Measurements from ENCODE around the gene IRF2. TPM values are rescaled to one million over a fixed set of nuclear protein-coding genes. Genes with fewer than 3 reads are reported as not detected.

Gene IRF2
- polyA plus RNA-seq, 2 of the 4 experiments (the other 2 are of a cell fraction): 11.0 to 23.5 TPM

GRCh38 chr4:184400891-184401290 is 73.5 kb downstream of the IRF2 start:
- CTCF ChIA-PET: no interaction called here
- 83% methylated on average over 8 of the region's 8 CpGs for WGBS (ENCODE audit: missing lambda C conversion rate)
- peak overlapping the region; percentile 16; the same call in 1 of the 3 replicates for H3K4me2 ChIP-seq

GRCh38 chr4:184400375-184400870 is 73.9 kb downstream of the IRF2 start:
- ChIA-PET POLR2A (no interaction called here), CTCF (no interaction called here)
- H3K4me1 ChIP-seq: peaks cover 13% of the 10 kb centered on the region; the same call in 2 of the 3 replicates
- no peak for FAIRE-seq
- H3K4me3 ChIP-seq: no peak overlapping the region
- DNase-seq (ENCODE audit: low read depth in 1 of 2, low spot score in 1 of 2): peak in 1 of 2 experiments; percentile 58
- peak overlapping the region; percentile 19 to 65; a peak in 4 of 6 replicates for H3K27ac ChIP-seq
- peak; percentile 56 to 68; a peak in 5 of 6 replicates for ATAC-seq
- peak overlapping the region; percentile 16; the same call in 1 of the 3 replicates for H3K4me2 ChIP-seq
- 34% methylated on average over 7 of the region's 7 CpGs for WGBS (ENCODE audit: missing lambda C conversion rate)
- no peaks in the 10 kb centered on the region for H3K9me3 ChIP-seq
- no peak for TF ChIP-seq TFCP2L1 (CRISPR knock-in tag; IDR thresholded peaks at IDR 0.05)
- no peak for TF ChIP-seq FOXS1 (CRISPR knock-in tag; IDR thresholded peaks at IDR 0.05)
- no peak for TF ChIP-seq USF2 (IDR thresholded peaks at IDR 0.05)
- TF ChIP-seq BHLHE40 (IDR thresholded peaks at IDR 0.05; ENCODE audit: low read depth, low read length): no peak
- no peak for TF ChIP-seq RFX5 (IDR thresholded peaks at IDR 0.05)
- no peak for TF ChIP-seq TP53 (CRISPR knock-in tag; IDR thresholded peaks at IDR 0.05)
- no peak for TF ChIP-seq POLR2A (IDR thresholded peaks at IDR 0.05; ENCODE audit: low read length)
- TF ChIP-seq KDM5A (IDR thresholded peaks at IDR 0.05): no peak
- TF ChIP-seq ELK1 (IDR thresholded peaks at IDR 0.05; ENCODE audit: low read depth, low read length): no peak
- TF ChIP-seq, protein P1, sequence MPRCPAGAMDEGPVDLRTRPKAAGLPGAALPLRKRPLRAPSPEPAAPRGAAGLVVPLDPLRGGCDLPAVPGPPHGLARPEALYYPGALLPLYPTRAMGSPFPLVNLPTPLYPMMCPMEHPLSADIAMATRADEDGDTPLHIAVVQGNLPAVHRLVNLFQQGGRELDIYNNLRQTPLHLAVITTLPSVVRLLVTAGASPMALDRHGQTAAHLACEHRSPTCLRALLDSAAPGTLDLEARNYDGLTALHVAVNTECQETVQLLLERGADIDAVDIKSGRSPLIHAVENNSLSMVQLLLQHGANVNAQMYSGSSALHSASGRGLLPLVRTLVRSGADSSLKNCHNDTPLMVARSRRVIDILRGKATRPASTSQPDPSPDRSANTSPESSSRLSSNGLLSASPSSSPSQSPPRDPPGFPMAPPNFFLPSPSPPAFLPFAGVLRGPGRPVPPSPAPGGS (IDR thresholded peaks at IDR 0.05): 0 out of 3 replicates have a peak, but pooled peaks have one; percentile 30
- 0 out of 2 replicates have a peak, but pooled peaks have one; percentile 17 for TF ChIP-seq FOSL2 (IDR thresholded peaks at IDR 0.05)
- TF ChIP-seq FOSL2 (CRISPR knock-in tag; IDR thresholded peaks at IDR 0.05): peak; percentile 60
- no peak for TF ChIP-seq CTCF (IDR thresholded peaks at IDR 0.05)

More at GRCh38 chr4:184400891-184401290, 73.5 kb downstream of the IRF2 start:
- Histone ChIP-seq H3K9me3 (no peaks in the 10 kb centered on the region), H3K4me3 (no peak overlapping the region), H3K4me1 (peaks cover 13% of the 10 kb centered on the region; the same call in 2 of the 3 replicates), H3K27ac (peak overlapping the region; percentile 19 to 65; a peak in 4 of 6 replicates)
- no peak for ATAC-seq
- TF ChIP-seq, protein P2, sequence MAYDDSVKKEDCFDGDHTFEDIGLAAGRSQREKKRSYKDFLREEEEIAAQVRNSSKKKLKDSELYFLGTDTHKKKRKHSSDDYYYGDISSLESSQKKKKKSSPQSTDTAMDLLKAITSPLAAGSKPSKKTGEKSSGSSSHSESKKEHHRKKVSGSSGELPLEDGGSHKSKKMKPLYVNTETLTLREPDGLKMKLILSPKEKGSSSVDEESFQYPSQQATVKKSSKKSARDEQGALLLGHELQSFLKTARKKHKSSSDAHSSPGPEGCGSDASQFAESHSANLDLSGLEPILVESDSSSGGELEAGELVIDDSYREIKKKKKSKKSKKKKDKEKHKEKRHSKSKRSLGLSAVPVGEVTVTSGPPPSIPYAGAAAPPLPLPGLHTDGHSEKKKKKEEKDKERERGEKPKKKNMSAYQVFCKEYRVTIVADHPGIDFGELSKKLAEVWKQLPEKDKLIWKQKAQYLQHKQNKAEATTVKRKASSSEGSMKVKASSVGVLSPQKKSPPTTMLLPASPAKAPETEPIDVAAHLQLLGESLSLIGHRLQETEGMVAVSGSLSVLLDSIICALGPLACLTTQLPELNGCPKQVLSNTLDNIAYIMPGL (CRISPR knock-in tag; IDR thresholded peaks at IDR 0.05; ENCODE audit: borderline replicate concordance): no peak
- TF ChIP-seq USF2 (IDR thresholded peaks at IDR 0.05): no peak
- TF ChIP-seq HDAC2 (IDR thresholded peaks at IDR 0.05): no peak
- no peak for TF ChIP-seq RAD21 (conservative IDR thresholded peaks at IDR 0.05 in 1 of 2, IDR thresholded peaks at IDR 0.05 in 1 of 2)
- TF ChIP-seq SREBF2 (IDR thresholded peaks at IDR 0.05): no peak
- TF ChIP-seq KDM1A (IDR thresholded peaks at IDR 0.05; ENCODE audit: low read depth): no peak
- no peak for TF ChIP-seq ELK1 (IDR thresholded peaks at IDR 0.05; ENCODE audit: low read depth, low read length)
- TF ChIP-seq HES2 (IDR thresholded peaks at IDR 0.05): no peak
- no peak for TF ChIP-seq FOSL2 (IDR thresholded peaks at IDR 0.05)
- no peak for TF ChIP-seq FOSL2 (CRISPR knock-in tag; IDR thresholded peaks at IDR 0.05)
- no peak for TF ChIP-seq HOXB5 (CRISPR knock-in tag; IDR thresholded peaks at IDR 0.05)
- TF ChIP-seq, protein P1 (IDR thresholded peaks at IDR 0.05): no peak
- no peak for TF ChIP-seq CHD4 (IDR thresholded peaks at IDR 0.05; ENCODE audit: borderline replicate concordance)
- TF ChIP-seq HOXB13 (CRISPR knock-in tag; IDR thresholded peaks at IDR 0.05; ENCODE audit: low read depth): no peak
- no peak for TF ChIP-seq RFX5 (IDR thresholded peaks at IDR 0.05)
- no peak for TF ChIP-seq RCOR1 (IDR thresholded peaks at IDR 0.05; ENCODE audit: low read depth, low read length)
- POLR2A ChIA-PET: no interaction called here
- no peak for DNase-seq (ENCODE audit: low read depth in 1 of 2, low spot score in 1 of 2)
- no peak for FAIRE-seq
